HG03442 (cell line): Measurements from ENCODE around the gene KCNQ4.

ENCODE experiments used
- ATAC-seq: cut with Tn5 transposase; IDR thresholded peaks from one replicate; pipeline ENCODE4 v1.9.1; 2021; ENCODE audit warnings: mild to moderate bottlenecking, moderate library complexity; ENCODE audit not compliant: unreplicated experiment

The KCNQ4 gene

DNA sequence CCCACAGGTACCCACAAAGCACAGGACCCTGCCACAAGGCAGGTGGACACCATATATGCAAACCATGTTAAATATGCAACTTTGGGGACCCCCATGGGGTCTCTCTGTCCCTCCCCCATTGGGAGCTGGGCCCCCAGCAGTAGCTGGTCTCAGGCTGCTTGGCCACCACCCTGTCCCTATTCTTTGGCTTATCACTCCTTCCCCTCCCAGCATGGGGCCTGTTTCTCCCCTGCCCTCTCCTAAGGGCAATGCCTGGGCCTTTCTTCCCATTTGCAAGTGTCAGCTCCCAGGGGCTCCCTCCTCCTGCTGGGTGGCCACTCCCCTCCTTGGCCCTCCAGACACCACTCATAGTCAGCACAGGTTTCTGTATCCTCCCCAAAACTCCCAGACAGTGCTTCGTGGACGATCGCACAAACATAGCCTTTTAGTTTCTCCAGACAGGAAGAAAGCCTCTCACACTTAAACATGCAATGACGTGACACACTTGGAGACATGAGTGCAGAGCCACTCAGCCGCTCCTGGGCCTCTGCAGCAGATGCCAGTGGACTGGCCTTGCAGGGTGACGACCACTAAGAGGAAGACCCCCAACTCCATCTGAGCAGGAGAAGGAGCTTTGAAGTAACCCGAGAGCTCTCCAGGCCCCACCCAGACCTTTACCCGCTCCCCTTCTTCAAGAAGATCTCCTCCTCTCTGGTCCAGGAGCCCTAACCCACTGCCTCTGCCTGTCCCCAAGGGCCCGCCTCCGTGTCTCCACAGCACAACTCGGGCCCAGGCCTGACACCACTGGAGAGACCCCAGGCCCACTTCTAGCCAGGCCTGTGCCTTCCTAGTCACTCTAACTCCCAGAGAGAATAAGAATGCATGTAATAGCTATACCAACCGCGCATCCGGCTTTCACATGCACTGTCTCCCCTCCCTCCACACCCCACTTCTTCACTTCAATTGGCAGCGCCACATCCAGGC, 55.7 kb downstream of the KCNQ4 start:
- no peak for ATAC-seq

DNA sequence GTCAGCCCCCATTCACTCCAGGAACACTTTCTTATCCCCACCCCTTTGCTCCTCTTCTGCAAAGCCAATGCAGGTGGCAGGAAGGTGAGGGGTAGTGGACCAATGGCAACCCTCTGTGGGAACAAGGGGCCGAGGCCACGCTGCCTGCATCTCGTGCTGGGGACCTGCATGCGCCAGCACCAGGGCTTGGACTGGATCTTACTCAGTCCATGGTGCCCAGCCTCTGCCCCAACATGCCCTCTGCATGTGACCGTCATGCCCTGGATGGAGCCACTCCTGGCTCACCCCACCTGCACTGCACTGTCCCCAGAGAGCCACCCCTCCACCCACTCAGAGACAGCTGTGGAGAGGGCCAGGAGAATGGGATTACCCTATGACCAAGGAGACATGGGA, 56.4 kb downstream of the KCNQ4 start:
- no peak for ATAC-seq

DNA sequence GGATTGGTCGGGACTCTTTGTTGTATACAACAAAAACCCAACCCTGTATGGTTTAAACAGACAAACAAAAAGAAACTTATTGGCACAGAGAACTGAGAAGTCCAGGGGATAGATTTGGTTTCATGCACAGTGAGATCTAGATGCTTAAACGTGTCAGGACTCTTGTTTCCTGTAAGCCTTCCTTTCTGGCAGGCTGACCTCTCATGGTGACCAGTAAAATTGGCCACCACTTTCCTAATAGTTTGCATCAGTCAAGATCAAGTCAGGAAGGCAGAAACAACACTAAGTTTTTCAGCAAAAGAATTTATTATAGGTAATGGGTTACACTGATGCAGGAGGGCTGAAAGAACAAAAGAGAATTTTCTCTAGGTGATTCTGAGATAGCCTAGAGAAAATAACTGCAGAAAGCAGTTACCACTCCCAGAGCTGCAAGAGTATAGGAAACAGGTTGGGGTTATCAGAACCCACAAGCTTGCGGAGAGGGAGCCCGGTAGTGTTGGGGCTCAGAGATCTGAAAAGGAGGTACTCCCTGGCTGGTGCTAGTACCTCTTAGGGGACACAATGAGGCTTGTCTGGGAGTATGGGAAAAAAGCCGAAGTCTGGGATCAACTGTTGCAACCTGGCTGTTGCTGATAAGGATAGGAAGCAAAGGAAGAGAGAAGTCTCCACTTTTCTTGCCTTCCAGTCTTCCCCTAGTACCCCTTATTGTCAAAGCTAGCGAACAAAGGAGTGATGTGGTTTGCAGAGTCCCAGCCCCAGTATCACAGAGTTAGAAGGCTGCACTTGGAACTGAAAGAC, 57.1 kb downstream of the KCNQ4 start:
- ATAC-seq: no peak

DNA sequence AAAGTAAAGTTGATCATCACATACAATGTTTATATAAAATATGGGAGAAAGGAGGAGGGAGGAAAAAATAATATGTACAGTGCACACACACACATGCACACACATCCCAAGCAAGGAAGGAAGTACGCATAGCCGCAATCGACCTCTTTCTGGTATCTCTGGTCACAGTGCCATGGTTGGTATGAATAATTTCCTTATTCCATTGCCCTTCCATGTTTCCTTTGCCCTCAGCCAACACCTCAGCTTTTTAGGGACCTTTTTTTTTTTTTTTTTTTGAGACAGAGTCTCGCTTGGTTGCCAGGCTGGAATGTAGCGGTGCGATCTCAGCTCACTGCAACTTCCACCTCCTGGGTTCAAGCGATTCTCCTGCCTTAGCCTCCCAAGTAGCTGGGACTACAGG, 58.0 kb downstream of the KCNQ4 start:
- ATAC-seq: no peak

DNA sequence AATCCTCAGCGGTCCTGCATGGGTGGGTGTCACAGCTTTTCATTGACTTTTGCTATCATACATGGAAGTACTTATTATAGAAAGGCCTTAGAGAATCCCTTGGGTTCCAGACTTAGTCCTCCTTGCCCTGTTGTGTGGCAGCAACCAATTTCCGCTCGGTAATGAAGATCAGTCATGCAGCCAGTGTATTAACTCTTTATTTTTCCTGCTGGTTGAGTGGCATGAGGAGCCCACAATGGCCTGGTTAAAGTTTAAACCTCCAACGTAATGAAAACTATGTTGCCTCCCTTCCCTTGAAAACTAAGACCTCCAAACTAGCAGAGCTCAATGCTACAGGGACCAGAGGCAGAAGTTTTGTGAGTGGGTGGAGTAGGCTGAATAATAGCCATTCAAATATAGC, 58.6 kb downstream of the KCNQ4 start:
- ATAC-seq: no peak

DNA sequence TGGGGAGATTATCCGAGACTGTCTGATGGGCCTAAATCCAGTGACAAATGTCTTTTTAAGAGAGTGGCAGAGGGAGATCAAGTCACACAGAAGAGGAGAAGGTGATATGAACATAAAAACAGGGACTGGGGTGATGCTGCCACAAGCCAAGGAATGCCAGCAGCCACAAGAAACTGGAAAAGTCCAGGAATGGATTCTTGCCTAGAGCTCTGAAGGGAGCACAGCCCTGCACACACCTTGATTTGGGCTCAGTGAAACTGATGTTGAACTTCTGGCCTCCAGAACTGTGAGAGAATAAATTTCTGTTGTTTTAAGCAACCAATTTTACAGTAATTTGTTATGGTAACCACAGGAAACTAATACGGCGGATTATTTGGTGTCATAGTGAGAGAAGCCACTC, 59.1 kb downstream of the KCNQ4 start:
- ATAC-seq: no peak

DNA sequence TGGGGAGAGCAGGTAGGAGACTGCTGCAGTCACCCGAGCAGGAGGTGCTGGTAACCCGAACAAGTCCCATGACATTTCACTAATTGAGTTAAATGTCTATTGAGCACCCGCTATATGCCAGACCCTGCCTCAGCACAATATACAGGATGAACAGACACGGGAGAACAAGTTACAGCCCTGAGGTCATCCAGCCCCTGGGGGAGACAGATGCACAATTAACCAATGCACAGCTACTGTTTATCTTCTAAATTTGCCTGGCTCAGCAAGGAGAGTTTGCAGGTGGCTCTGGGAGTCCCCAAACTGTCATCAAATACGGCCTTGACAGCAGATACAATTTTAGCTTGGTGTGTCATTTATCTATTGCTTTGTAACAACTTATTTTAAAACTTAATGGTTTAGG, 60.5 kb downstream of the KCNQ4 start:
- no peak for ATAC-seq

GRCh38 chr1:40844887-40845878, 61.6 kb downstream of the KCNQ4 start:
- no peak for ATAC-seq

DNA sequence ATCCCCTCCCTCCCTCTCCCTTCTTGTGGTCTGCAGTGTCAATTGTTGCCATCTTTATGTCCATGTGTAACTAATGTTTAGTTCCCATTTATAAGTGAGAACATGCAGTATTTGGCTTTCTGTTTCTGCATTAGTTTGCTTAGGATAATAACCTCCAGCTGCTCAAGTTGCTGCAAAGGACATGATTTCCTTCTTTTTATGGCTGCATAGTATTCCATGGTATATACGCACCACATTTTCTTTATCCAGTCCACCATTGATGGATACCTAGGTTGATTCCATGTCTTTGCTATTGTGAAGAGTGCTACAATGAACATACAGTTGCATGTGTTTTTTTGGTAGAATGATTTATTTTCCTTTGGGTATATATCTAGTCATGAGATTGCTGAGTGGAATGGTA, 62.3 kb downstream of the KCNQ4 start:
- no peak for ATAC-seq

DNA sequence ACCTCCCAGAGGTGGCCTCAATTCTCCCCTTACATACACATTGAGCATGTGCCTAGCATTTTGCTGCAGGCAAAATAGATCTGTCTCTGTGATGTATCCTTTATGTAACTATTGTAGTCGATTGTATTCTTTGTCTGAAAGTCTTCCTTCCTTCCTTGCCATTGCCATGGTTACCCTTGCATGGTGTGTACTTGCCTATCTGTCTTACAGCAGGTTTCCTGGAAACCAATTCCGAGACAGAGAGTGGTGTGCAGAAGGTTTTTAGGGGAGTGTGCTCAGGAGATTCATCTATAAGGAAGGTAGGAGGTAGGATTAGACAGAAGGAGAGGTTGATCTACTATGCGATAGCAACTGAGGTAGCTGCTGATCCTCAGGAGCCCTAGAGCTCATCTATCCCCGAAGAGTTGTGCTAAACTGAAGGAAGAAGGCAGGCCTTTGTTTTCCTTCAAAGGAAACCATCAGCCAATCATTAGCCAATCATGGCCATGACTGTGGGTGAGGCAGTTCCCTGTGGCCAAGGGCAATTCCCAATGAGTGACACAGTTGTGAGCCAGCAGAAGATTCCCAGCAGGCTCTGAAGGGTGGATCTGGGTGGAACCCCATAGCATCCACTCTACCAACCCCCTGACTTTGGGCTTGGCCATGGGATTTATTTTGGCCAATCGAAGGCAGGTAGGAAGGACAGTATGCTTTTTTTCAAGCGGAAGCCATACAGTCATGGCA, 63.6 kb downstream of the KCNQ4 start:
- ATAC-seq: no peak

- ATAC-seq: no peak
These were observed 65.1 kb downstream of the KCNQ4 start for GRCh38 chr1:40848530-40849189.

- ATAC-seq: no peak
These were observed 66.4 kb downstream of the KCNQ4 start for GRCh38 chr1:40849801-40850592.

DNA sequence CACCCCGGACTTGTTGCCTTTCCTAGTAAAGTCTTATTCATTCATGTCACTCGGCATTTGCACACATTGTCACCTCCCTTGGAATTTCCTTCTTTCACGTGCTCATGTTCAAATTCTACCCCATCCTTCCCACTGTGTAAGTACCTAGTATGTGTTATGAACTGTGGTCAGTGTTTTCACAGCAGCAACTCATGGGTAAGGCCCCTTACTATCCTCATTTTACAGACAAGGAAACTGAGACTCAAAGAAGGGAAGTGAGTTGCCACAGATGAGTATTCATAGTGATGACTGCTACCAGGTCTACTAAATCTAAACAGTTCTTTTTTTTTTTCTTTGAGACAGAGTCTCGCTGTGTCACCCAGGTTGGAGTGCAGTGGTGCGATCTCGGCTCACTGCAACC, 68.1 kb downstream of the KCNQ4 start:
- ATAC-seq: no peak

DNA sequence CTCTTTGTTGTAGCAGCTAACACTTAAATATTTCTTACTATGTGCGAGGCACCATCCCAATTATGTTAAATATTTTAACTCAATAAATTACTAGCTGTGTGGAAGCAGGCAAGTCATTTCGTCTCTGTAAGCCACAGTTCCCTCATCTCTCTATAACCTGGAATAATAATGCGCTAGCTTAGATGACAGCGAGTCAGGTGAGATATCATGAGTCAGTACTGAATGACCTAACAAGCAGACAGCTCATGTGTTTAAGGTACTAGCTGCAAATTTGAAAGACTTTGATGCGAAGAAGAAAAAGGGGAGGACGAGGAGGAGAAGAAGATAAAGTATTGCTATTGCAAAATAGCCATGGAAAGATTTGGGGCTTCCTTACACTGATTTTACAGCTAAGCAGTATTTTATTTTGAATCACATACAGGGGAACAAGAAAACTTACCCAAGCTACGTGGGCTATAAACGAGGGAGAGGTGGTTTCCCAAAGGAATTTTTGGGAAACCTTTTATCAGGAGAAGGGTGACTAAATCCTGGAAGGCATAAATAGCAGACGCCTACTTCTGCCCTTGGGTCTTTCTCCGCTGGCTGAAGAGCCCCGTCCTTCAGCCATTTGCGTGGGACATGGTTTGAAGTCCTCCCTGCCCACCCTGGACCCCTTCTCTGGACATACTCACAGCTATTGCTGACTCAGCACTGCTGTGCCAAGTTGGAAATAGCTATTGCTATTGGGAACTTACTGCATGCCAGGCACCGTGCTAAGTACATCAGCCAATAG, 69.7 kb downstream of the KCNQ4 start:
- ATAC-seq: no peak

GRCh38 chr1:40853885-40854170, 70.2 kb downstream of the KCNQ4 start:
- no peak for ATAC-seq

- ATAC-seq: no peak
These were observed 71.9 kb downstream of the KCNQ4 start for GRCh38 chr1:40855513-40855912.

DNA sequence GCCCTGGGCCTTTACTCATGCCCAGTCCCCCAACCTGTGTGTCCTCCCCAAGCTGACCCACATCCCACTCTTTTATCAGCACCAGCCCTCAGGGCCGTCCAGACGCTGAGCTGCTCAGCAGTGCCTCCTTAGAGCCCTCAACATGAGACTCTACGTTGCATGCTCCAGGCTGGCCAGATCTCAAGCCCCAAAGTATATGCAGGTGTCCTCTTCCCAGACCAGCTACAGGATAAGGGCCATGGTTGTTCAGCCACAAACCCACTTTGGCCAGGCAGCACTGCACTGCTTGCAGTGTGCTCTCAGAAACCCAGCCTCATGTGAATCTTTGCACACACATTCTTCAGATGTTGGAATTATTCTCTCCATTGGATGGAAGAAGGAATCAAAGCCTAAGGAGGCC, 72.5 kb downstream of the KCNQ4 start:
- ATAC-seq: no peak

DNA sequence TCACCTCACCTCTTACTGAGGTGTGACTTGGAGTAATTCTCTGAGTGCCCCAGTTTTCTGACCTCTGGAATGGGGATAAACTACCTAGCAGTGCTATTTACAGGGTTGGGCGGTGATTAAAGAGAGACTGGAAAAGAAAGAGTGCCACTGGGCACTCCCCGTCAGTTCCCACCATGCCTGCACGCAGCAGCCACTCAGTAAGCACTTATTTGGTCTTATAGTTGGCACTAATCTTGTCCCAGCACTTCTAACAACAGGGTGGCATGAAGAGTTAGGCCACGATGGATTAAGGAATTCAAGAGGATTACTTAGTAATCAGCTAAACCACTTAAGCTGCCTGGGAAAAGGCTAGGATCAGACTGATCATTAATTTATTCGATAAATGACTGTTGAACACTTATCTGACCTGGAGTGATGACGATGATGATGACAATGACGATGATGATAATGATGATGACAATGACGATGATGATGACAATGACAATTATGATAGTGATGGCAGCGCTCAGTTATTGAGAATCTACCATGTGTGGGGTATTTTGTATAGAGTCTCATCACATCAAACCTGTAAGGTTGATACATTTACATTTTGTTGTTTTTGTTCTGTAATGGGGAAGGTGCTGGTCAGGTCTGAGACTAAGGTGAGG, 73.2 kb downstream of the KCNQ4 start:
- no peak for ATAC-seq
